Coronary artery (tissue), 2 donors: ENCODE data around the gene LRR1.

ENCODE experiments used
- DNase-seq: peaks from one replicate; pipeline ENCODE4 v3.0.0-alpha.2; 2017; ENCODE audit warnings: low spot score
- H3K27ac ChIP-seq, 2 donors: fragments of 200-600 bp; sonication (generic); one replicate each; pipeline ENCODE4 v1.5.1; 2016 to 2019
- H3K4me3 ChIP-seq: fragments of 200-600 bp; sonication (generic); 2 replicates; pipeline ENCODE4 v1.5.1; 2016; ENCODE audit warnings: mild to moderate bottlenecking, moderate library complexity
- TF ChIP-seq, protein P1 (sequence below): fragments of 200-600 bp; sonication (generic); IDR thresholded peaks from one replicate; pipeline ENCODE4 v1.5.1; 2019; ENCODE audit warnings: antibody characterized with exemption

LRR1 gene

DNA sequence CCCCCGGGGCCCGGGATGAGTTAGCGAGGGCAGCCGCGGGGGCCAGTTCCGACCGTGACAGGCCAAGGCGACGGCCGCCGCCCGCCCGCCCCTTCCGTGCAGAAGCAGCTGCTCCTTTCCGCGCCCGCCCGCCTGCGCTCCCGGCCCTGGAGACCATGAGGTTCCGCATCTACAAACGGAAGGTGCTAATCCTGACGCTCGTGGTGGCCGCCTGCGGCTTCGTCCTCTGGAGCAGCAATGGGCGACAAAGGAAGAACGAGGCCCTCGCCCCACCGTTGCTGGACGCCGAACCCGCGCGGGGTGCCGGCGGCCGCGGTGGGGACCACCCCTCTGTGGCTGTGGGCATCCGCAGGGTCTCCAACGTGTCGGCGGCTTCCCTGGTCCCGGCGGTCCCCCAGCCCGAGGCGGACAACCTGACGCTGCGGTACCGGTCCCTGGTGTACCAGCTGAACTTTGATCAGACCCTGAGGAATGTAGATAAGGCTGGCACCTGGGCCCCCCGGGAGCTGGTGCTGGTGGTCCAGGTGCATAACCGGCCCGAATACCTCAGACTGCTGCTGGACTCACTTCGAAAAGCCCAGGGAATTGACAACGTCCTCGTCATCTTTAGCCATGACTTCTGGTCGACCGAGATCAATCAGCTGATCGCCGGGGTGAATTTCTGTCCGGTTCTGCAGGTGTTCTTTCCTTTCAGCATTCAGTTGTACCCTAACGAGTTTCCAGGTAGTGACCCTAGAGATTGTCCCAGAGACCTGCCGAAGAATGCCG, 22.6 kb downstream of the LRR1 start:
- peak; percentile 81 for DNase-seq
- Histone ChIP-seq H3K4me3 (peak overlapping the region; percentile 90), H3K27ac (peak overlapping the region; percentile 83 to 91)
- TF ChIP-seq, protein P1, sequence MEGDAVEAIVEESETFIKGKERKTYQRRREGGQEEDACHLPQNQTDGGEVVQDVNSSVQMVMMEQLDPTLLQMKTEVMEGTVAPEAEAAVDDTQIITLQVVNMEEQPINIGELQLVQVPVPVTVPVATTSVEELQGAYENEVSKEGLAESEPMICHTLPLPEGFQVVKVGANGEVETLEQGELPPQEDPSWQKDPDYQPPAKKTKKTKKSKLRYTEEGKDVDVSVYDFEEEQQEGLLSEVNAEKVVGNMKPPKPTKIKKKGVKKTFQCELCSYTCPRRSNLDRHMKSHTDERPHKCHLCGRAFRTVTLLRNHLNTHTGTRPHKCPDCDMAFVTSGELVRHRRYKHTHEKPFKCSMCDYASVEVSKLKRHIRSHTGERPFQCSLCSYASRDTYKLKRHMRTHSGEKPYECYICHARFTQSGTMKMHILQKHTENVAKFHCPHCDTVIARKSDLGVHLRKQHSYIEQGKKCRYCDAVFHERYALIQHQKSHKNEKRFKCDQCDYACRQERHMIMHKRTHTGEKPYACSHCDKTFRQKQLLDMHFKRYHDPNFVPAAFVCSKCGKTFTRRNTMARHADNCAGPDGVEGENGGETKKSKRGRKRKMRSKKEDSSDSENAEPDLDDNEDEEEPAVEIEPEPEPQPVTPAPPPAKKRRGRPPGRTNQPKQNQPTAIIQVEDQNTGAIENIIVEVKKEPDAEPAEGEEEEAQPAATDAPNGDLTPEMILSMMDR, result no peak

DNA sequence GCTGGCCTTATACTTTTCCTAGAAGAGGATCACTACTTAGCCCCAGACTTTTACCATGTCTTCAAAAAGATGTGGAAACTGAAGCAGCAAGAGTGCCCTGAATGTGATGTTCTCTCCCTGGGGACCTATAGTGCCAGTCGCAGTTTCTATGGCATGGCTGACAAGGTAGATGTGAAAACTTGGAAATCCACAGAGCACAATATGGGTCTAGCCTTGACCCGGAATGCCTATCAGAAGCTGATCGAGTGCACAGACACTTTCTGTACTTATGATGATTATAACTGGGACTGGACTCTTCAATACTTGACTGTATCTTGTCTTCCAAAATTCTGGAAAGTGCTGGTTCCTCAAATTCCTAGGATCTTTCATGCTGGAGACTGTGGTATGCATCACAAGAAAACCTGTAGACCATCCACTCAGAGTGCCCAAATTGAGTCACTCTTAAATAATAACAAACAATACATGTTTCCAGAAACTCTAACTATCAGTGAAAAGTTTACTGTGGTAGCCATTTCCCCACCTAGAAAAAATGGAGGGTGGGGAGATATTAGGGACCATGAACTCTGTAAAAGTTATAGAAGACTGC, 23.4 kb downstream of the LRR1 start:
- Histone ChIP-seq H3K4me3 (peak overlapping the region; percentile 90), H3K27ac (no peak overlapping the region)
- no peak for DNase-seq
- TF ChIP-seq, protein P1, result no peak

DNA sequence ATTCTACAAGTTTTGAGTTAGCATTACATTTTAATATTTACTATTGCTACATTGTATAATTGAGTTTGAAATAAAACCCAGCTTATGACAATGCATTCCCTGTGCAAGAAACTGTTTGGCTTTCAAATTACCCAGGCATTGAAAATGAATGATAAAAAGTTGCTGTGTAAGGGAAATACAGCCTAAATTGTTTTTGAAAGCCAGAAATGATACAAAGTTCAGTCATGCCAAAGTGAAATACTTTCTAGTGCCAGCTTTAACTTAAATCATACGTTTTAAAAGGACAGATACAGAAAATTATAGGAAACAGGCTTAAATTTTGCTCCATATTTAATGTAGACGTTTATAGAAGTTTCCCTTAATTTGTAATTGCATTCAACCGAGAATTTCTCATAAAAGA, 24.6 kb downstream of the LRR1 start:
- Histone ChIP-seq H3K4me3 (no peak overlapping the region), H3K27ac (no peak overlapping the region)
- TF ChIP-seq, protein P1, result no peak
- no peak for DNase-seq

DNA sequence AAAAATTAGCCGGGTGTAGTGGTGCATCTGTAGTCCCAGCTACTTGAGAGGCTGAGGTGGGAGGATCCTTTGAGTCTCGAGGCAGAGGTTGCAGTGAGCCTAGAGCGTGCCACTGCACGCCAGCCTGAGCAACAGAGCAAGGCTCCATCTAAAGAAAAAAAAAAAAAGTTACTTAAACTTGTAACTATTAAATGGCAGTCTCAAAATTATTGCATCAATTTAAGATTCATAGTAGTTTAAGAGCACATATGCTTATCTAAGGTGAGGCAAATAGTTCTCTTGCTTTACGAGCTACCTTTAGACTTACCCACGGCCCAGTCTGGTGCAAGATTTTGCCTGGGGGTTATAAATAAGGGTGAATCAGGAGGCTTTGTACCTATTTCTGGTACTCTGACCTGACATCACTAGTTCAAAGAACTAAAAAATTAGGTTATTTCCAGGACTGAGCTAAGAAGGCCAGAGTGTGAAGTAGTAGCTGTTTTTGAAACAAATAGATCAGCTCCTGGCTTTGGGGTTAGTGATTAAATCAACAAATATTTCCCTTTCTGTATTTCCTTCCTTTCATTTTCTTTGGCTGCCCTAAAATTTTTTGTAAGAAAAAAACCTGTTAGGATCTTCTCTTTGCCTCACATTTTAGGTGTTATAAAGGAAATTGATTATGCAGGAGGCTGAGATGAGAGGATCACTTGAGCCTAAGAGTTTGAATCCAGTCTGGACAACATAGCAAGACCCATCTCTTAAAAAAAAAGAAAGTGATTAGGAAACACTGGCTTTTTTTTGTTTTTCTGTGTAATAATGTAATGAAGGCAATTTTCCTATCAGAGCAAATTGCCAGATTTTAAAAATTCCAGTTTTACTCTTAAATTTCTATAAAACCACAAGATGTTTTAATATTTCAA, 25.4 kb downstream of the LRR1 start:
- TF ChIP-seq, protein P1, result no peak
- Histone ChIP-seq H3K4me3 (no peak overlapping the region), H3K27ac (no peak overlapping the region)
- DNase-seq, result no peak

DNA sequence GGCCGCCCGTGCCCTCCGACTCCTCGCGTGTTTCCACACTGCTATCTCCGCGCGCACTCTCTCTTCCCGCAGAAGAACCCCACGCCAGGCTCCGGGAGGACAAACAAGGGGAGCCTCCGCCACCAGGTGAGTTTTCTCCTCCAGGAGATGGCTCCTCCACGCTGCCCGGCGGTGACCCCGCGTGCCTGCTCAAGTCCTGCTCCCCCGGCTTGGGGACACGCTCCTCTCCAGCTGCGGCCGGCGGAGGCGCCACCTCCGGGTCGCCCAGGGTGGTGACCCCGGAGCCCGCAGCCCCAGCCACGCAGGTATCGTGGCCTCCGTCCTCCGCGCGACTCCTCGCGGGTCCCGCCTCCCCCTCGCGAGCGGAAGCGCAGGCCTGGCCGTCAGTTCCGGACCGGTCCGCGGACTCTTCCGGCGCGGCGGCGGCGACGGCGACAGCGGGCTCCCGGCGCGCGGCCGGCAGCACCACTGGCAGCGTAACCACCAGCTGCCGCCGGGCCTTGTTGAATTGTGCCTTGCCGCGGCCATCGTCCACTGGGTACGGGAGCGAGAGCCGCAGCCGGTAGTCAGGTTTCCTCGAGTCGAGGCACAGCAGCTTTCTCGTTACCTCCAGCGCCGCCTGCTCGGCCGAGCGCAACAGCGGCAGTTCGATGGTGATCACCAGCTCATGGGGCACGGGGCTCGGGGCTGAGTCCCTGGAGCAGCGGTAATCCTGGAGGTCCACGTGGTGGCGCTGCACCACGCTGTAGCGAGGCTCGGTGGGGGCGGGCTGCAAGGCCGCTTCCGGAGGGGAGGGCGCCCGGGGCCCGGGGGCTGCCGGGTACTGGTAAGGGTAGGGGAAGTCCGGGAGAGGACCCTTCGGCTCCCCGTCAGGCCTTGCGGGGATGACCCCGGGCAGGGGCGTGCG, 35.2 kb downstream of the LRR1 start:
- Histone ChIP-seq H3K4me3 (peak overlapping the region; percentile 83), H3K27ac (peak overlapping the region; percentile 94 to 100)
- peak; percentile 96 for DNase-seq
- TF ChIP-seq, protein P1, result peak; percentile 64
